ENCODE data around the gene CEP76.

CEP76 gene

GRCh38 chr18:12702221-12703095 lies at the start of gene CEP76, which contains the start of gene PSMG2:
TSS of gene CEP76 (minus strand) at chr18:12702723. CDS start at chr18:12702548, 175 bp downstream.
TSS of gene PSMG2 (plus strand) at chr18:12703042. CDS start at chr18:12703108, 66 bp downstream.
- peak; percentile 83 for DNase-seq

DNA sequence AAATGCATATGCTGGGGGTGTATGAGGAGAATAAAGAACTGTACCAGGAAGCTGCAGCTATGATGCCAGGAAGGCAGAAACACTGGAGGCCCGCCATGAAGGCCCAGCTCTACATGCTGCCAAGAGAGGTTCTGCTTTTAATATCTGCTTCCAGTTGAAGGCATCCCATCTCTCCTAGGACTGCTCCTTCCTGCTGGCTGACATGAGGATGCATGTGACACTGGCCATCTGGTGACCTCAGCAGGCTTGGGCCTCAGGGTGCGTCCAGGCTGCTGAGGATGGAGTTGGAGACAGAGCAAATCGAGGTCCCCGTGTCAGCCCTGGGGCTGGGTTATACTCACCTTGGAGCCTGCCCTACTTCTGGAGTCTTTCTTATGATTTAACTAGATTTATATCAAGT lies 49.4 kb upstream of the CEP76 start:
- no peak for DNase-seq

DNA sequence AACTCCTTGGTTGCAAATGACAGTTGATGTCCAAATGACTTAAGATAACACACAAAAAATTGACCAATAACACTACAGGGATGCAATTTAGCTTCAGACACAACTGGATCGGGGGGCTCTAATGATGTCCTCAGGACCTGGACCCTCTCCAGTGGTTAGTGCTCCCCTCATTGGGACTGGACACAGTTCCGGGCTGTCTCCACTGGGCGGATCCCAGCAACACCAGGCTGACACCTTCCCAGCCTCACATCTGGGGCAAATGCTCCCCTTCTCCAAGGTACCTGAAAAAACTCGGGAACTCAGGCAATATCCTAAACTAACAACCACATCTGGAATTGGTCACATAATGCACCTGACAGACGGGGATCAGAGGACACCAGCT lies 49.0 kb upstream of the CEP76 start:
- no peak for DNase-seq

DNA sequence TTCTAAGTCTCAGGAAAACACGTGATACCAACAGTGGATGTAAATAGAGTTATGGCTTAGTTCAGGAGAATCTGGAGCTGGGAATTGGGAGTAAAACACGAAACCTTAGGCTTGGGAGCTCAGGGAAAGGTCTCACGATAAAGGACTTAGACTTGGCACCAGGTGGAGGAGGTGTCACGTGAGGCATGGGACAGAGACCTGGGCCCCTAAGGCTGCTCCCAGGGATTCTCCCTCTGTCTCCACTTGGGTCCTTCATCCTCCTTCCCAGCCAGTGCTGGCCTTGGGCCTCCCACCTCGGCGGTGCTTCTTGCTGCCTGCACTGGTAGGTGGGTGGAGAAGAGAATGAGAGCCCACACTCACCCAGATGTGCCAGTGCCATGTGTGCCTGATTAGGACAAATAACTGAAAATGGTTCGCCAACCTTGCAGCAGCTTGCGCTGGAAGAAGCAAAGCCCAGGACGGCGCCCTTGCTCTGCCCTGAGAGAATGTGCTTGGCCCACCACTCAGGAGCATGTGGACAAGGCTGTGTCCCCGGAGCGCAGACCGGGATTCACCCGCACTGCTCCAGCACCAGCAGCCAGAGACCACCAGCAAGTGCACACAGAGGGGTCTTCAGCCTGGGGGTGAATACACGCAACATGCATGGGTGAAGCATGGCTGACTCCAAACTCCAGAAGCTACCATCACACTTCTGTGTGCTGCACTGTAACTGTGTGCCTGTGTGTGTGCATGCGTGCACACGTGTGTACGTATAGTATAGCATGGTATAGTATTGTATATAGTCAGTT lies 48.4 kb upstream of the CEP76 start:
- DNase-seq: no peak

GRCh38 chr18:12750076-12750714 lies 47.7 kb upstream of the CEP76 start:
- DNase-seq: no peak

- no peak for DNase-seq
These were observed 46.6 kb upstream of the CEP76 start for GRCh38 chr18:12749121-12749520.

GRCh38 chr18:12748671-12749070 lies 46.1 kb upstream of the CEP76 start:
- DNase-seq: no peak

DNA sequence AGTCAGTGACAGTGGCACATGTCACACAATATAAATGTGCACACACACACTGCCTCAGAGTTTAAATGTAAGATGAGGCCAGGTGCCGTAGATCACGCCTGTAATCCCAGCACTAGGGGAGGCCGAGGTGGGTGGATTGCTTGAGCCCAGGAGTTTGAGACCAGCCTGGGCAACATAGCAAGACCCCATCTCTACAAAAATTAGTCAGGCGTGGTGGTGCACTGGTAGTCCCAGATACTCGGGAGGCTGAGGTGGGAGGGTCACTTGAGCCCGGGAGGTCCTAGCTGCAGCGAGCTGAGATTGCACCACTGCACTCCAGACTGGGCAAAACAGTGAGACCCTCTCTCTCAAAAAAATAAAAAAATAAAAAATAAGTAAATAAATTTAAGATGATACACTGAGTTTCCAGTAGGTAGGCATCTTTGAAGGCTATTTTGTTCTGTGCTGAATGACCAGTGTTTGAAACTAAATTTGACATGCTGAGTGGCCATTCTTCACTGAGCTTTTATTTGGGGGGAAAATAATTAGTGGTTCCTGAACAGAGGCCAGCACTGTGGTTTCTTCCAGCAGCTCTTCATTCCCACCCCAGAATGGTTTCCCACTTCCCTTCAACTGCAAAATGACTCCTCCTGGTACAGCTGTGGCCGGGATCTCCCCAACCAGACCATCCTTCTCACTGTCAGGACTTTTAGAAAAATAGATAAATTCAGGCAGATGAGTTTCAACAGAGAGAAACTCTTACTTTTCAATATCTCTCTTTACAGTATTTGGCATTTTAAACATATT lies 45.2 kb upstream of the CEP76 start:
- DNase-seq: no peak

DNA sequence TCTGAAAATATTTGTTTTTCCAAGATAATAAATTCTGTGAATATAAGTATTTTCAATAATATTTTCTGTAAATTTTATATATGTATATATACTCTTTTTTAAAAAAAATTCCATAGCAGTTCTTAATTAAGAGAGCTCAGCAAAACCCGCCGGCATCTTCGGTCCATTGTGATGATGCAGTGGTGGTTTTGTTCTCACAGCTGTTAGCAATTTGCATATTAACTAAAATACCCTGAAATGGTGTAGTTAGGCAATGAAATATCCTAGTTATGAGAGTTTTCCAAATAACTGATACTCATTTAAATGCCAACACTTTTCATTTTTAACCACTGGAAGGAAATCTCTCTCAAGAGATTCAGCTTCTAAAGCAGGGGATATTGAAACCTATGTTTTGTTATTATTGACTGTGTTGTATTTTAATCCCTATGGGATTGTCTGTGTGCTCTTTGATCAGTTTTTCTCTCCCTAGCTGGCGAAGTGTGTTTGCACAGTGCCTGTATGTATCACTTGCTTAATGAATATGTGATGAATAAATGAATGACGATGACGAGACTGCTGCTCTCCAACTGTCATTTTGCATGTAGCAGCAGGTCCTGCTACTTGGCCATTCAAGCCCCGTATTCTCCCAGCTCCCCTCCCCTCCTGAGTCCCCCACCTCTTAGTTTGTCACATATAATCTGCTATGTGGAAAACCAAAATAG lies 42.7 kb upstream of the CEP76 start:
- DNase-seq: no peak

DNA sequence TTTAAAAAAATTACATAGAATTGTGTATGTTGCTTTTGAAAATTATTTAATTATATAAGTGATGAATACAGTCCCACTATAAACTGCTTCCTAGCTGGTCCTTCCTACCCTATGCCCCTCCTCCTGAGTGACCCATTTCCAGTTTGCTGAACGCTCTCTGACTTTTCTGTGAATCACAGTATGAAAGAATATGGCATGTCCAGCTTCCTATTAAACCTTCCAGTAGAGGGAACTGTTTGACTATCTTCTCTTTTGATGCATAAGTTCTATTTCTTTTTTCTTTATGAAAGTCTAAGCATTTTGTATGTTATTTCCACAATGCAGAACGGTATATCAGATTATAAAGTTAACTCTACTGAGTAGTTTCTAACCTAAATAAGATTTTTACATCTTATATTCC lies 41.6 kb upstream of the CEP76 start:
- no peak for DNase-seq

- DNase-seq: no peak
These were observed 39.9 kb upstream of the CEP76 start for GRCh38 chr18:12742453-12742852.

- DNase-seq: no peak
These were observed 38.8 kb upstream of the CEP76 start for GRCh38 chr18:12741351-12741750.

DNA sequence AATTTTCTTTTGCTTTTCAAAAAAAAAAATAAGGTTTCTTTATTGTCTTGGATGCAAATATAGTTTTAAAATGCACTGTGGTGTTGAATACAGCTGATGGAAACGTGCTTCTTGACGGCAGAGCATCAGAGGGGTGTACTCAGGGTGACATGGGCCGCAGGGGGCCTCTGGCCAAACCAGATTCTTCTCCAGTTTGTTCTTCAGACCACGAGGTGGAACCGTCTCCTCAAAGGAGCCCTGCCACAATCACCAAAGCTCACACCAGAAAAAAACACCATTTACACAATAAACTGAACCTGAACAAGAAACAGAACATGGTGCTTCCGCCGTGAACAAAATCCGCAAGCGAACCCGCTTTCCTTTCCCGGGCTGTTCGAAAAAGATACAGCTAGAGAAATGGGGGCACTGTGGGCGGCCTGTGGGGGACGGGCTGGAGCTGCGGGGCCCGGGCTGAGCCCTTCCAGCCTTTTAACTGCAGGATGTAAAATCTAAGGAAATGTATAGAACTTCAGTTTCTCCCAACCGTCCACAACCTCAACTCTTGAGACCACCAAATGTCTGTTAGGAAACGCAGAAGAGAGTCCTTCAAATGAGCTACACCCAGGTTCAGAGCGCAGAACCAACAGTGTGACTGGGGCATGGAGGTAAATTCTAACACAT lies 34.9 kb upstream of the CEP76 start:
- DNase-seq: no peak

DNA sequence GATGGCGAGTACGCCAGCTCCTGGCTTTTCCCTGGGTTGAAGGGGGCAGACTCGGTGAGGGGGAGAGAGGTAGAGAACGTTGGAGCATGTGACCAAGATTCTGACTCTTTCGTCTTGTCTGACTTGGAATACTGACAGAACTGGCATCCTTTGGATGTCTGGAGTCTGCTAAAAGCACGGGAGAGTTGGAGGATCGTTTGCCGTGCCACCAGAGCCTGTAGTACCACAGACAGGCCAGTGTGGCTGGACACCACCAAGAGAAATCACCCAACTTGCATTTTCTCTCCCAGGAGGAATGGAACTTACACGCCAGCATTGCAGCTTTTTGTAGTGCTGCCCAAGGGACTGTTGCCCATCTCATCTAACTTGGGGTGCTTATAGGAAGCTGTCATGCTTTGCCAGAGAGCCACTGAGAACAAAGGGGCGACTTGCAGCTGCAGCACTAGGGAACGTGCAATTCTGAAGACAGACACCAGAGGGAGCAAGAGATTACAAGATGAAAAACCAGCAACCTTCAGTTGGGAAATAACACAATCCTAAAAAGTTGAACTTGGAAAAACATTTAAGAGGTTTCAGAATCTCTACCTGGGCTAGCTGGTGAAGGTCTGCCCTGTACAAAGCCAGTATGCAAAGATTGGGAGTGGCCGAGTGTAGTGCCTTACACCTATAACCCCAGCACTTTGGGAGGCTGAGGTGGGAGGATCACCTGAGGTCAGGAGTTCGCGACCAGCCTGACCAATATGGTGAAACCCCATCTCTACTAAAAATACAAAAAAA lies 24.4 kb upstream of the CEP76 start:
- peak; percentile 50 for DNase-seq

DNA sequence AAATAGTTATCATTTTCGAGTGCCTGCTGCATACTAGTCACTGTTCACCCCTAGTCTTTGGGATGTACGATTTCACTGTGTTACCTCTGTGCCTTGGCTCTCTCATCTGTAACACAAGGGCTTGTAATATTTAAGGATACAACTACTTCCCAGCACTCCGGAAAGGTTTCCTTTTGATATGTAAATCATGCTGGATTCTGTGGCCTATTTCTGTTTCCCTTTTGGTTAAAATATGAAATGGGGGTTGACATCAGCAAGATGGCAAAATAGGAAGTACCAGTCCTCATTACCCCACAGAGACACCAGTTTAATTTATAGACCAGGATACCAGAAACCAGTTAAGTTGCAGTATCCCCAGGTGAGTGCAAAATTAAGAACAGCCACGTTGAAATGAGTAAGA lies 23.8 kb upstream of the CEP76 start:
- DNase-seq: no peak

DNA sequence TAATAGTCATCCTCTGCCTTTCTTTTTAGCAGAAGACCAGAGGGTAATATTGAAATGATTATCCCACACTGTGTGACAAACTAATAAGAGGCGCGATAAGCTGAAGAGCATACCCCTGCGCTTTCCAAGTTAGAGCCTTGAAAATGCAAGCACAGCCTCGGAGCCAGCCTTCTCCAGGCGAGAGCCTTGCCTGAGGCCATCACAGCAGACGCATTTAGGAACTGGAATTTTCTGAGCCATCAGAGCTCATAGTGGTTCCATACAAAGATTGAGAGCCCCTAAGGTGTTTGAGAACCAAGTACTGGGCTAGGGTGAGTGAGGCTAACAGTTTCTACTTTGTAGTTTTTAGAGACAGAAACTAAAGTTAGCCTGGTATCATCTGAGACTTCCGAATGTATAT lies 20.2 kb upstream of the CEP76 start:
- DNase-seq: no peak

DNA sequence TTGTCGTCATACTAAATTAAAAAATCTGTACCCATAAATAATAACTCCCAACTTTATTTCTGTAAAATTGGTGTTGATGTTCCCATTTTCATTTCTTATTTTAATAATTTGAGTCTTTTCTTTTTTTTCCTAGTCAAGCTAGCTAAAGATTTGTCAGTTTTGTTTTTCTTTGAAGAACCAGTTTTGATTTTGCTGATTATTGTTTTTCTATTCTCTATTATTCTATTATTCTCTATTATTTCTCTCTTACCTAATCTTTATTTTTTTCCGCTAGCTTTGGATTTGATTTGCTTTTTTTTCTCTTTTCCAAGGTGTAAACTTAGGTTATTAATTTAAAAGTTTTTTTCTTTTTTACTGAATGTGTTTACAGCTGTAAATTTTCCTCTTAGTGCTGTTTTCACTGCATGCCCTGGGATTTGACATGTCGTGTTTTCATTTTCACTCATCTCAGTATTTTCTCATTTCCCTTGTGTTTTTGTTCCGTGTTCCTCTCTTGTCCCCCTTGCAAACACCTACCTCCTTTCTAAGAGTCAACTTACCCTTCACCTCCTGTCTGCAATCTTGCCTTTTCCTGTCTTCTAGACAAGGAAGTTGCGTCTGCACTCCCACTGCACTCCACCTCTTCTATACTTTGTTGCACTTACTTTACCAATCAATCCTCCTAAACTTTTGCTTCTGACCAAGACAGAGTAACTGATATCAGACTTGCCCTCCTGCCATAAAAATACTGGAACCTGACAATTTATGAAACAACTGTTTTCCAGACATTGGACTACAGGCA lies 19.2 kb upstream of the CEP76 start:
- DNase-seq: no peak

DNA sequence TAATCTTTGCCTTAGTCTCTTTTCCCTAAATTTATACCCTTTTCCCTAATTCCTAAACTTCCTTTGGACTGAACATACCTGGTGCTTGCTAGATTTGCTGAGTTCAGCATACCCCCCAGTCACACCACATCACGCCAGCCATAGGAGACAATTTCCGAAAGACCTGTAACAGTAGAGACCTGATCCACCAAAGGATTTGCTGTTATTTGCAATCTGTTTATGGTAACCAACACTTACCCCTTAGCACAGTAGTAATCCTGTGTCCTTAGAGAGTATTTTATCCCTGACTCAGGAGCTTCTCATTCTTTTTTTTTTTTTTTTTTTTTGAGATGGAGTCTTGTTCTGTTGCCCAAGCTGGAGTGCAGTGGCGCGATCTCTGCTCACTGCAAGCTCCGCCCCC lies 8.9 kb upstream of the CEP76 start:
- no peak for DNase-seq

GRCh38 chr18:12703664-12704063 lies 1.1 kb upstream of the CEP76 start:
- no peak for DNase-seq

DNA sequence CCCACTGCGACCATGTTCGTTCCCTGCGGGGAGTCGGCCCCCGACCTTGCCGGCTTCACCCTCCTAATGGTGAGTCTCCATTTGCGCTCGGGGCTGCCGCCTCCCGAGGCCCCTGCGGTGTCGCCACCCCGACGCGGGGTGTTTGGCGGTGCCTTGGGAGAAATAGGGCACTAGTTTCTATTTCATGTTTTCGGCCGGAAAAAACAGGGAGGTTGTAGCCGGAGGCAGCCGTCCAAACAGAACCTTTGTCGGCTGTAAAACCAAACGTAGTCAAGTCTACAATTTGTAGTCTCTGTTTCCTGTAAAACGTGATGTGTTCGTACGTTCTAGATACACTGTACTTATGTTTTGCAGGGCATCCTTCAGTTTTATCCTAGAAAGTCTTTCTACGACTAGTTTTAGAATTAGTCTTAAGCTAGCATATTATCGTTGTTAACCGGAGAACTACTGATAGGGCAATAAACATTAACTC lies 609 bp upstream of the CEP76 start:
- DNase-seq: no peak
